HG03520 (cell line): ENCODE measurements around the gene FBXL20.
"Not testable (repeated sequence)": the region's sequence is repeated elsewhere in the genome, so short reads cannot be mapped to it uniquely, and the experiment has no call there.

Source experiments
- ATAC-seq: cut with Tn5 transposase; IDR thresholded peaks from one replicate; pipeline ENCODE4 v1.9.1; 2021; ENCODE audit warnings: mild to moderate bottlenecking, moderate library complexity; ENCODE audit not compliant: unreplicated experiment

FBXL20 gene, protein sequence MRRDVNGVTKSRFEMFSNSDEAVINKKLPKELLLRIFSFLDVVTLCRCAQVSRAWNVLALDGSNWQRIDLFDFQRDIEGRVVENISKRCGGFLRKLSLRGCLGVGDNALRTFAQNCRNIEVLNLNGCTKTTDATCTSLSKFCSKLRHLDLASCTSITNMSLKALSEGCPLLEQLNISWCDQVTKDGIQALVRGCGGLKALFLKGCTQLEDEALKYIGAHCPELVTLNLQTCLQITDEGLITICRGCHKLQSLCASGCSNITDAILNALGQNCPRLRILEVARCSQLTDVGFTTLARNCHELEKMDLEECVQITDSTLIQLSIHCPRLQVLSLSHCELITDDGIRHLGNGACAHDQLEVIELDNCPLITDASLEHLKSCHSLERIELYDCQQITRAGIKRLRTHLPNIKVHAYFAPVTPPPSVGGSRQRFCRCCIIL

DNA sequence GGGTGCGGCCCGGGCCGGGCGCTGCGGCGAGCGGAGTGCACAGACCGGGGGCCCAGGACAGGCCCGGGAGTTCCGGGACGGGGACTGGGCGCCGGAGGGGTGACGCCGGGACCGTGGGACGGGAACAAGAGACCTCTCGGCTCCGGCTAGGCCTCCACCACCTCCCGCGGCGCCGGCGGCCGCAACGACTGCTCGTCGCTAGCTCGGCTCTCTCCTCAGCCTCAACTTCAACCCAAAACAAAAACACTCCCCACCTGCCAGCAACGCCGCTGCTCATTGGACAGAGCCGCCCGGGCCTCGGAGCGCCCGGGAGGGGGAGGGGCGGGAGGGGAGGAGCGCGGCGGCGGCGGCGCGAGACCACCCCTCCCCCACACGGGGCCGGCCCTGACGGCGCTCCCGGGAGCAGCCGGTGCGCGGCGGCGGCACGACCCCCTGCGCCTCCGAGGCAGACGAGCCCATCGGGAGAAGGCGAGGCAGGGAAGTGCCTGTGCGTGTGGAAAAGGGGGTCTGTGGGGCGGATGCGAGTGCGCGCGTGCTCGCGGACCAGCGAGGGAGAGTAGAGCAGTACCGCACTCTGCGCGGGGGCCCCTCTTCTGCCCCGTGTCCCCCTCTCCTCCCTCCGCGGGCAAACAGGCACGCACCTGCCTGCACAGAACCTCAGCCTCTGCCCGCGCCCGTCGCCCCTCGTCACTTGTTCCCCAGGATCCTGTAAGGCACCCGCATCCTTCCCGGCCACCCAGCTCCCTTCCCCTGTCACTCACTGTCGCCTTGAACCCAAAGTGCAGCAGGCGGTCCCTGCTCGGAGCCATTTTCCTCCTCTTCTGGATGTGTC lies at the start of gene FBXL20:
Gene FBXL20 (minus strand): TSS at position 215 of the 832 bp plus-strand sequence. CDS start 224 bp downstream, outside the sequence.
- ATAC-seq = peak; percentile 67

DNA sequence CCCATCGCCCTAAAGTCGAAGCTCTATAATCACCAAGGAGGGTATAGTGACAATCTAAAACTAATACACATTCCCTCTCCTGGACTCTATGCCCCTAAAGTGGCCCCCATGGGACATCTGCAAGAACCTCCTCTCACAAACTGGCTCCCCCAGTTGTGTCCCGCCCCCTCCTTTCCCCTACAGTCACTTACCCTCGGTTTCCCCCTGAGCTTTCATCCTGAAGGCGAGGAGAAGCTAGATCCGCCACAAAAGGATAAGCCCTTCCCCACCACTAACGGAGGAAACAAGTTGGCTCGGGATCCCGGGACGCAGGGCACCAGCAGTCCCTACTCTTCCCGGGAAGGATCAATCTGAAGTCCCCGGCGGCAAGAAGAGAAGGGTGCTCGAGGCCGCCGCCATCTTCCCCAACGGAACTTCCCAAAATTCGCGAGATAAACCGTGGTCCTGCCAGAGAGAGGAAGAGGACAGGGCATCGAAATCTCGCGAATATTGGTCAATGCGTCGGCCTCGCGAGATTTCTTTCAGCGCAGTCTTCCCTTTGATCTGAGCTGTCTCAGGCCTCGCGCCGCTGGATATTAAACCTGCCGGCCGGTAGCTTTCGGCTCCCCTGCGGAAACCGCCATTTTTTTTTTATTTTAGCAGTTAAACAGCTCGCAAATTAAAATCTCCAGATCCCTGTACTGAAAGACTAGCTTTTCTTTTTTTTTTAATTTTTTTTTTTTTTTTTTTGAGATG lies 49.6 kb upstream of the FBXL20 start, which contains the start of gene MED1:
Gene MED1 (minus strand): TSS at position 417 of the 735 bp plus-strand sequence. CDS start 201 bp downstream, at position 216.
- ATAC-seq = peak; percentile 91

DNA sequence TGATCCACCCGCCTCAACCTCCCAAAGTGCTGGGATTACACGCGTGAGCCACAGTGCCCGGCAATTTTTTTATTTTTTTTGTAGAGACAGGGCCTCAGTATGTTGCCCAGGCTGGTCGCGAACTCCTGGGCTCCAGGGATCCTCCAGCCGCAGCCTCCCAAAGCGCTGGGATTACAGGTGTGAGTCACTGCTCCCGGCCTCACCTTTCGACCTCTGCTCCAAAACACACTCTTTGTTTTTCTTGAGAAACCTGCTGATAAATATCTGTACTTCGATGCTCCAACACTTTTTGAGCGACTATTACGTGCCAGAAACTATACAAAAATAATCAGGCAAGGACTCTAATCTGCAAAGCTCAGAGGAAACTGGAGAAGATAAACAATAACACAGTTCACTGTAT lies 48.6 kb upstream of the FBXL20 start:
- ATAC-seq = no peak

DNA sequence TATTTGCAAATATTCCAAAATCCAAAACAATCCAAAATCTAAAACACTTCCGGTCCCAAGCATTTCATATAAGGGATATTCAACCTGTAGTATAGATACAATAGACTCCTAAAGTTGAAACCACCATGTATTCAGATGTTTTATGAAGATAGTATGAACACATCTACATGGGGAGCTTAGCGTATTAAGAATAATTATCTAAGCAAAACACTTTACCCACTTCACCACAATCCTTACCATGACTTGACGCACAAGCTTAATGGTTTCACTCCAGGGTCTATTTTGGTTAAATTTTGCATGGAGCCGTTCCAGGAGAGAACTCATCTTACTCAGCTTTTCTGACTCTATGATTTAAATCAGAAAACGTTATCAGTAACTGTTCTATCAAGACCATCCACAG lies 46.1 kb upstream of the FBXL20 start:
- no peak for ATAC-seq

DNA sequence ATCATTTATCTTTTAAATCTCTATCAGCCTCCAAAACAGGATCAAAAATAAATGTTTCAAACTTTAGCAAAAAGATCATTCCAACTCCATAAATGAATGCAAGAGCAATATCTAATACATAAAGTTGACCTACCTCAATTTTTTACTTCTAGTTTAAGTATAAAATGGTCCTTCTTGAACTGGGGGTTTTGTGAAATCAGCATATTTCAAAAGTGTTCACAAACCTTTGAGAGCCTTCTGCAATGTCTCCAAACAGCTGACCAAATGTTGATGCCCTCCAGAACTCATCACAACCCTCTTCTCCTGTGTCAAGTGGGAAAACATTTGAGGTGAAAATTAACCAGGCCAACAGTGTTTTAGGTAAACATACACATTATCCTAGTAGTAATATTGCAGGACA lies 41.9 kb upstream of the FBXL20 start:
- ATAC-seq = no peak

DNA sequence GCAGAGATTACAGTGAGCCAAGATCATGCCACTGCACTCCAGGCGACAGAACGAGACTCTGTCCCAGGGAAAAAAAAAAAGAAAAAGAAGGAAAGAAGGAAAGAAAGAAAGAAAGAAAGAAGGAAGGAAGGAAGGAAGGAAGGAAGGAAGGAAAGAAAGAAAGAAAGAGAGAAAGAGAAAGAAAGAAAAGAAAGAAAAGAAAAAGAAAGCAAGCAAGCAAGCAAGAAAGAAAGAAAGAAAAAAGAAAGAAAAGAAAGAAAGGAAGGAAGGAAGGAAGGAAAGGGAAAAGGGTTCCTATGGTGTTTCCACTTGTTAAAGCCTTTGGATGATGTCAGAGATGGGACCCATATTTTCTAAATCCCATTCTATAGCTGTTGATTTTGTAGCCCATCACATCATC lies 38.4 kb upstream of the FBXL20 start:
- not testable (repeated sequence) for ATAC-seq

DNA sequence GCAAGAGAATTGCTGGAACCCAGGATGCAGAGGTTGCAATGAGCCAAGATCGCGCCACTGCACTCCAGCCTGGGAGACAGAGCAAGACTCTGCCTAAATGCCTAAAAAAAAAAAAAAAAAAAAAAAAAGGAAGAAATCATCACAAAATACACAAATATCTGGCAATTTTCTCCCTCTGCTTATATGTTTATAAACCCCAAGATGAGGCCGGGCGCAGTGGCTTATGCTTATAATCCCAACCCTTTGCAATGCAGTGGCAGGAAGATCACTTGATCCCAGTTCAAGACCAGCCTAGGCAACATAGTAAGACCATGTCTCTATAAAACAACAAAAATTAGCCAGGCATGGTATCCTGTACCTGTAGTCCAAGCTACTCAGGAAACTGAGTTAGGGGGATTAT lies 28.2 kb upstream of the FBXL20 start:
- ATAC-seq = no peak

DNA sequence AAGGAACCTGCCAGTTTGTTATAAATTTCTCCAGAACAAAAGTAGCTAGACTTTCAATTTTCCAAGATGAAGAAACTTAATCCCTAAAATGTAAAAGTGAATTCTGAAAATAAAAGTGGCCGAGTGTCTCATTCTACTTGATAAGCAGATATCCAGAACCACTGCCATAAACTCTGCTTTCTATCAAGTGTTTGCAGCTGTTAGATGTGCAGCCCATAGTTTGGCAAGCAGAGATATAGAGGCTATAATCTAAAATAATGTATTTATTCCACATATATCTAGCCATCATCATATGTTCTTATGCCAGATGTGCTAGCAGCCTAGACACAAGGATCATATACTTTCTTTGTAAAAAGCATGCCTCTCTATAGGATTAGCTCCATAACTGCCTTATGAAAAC lies 14.7 kb upstream of the FBXL20 start:
- ATAC-seq = no peak

DNA sequence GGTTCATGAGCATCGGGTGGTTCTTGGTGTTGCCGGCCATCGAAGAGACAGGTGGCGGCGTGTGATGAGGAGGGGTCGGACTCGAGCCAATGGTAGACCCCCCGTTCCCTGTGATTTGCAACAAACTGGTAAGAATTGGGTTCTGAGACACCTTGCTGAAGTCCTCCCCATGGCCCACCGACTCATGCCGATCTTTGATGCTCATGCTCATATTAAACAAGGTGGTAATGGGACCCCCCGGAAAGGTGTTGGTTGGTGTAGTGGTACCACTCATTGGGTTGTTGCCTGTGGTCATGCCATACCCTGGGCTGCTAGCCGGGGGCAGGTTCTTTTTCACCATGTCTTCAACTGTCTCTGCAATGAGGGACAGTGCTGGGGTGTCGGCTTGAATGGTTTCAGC lies 8.9 kb upstream of the FBXL20 start:
- no peak for ATAC-seq

DNA sequence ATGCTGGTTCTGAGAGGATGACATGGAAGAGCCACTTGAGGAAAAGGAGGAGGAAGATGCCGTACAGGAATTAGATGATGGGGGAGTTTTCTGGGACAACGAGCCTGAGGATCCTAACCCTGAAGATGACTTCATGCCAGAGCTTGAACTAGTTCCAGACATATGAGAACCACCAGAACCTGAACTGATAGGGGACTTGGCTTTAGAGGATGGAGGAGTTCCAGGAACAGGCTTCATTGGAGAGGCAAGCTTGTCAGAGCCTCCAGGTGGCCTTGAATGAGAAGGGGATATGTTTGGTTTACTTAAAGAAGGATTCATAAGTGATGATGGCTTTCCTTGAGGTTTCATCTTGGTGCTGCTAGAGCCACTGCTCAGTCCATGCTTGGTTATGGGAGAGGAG lies 6.9 kb upstream of the FBXL20 start:
- ATAC-seq = no peak

DNA sequence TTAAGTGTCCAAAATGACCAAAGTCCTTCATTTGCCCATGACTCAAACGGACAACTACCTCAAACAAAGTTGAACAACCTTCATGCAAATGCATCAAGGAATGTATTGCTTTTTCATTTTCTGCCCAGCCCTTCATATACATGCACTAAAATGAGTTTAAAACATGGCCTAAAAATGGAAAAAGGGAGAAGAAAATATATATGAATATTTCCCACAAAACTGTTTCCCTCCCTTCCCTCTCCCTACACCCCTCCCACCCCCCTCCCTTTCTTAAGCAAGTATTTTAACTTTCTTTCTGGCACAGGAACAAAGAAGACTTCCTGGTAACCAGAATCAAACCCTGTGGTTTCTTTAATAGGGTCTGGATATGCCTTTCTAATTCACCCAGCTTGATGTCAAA lies 5.5 kb upstream of the FBXL20 start:
- ATAC-seq = no peak

DNA sequence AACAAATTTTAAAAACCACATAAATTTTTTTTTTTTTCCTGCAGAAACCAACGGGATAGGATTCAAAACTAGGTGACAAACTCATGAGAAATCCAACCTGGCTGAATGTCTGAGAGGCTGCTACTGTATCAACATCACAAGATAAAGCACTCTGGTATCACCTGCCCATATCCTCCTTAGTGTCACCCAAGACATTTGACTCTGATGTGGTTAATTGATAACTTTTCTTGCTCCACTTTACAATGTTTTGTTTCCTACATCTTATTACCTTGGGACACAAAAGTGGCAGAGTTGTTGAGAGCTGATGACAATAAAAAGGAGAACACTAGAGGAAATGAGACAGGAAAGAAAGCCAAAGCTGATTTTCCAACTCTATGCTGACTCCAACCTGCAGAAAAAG lies 4.0 kb upstream of the FBXL20 start:
- ATAC-seq = no peak

DNA sequence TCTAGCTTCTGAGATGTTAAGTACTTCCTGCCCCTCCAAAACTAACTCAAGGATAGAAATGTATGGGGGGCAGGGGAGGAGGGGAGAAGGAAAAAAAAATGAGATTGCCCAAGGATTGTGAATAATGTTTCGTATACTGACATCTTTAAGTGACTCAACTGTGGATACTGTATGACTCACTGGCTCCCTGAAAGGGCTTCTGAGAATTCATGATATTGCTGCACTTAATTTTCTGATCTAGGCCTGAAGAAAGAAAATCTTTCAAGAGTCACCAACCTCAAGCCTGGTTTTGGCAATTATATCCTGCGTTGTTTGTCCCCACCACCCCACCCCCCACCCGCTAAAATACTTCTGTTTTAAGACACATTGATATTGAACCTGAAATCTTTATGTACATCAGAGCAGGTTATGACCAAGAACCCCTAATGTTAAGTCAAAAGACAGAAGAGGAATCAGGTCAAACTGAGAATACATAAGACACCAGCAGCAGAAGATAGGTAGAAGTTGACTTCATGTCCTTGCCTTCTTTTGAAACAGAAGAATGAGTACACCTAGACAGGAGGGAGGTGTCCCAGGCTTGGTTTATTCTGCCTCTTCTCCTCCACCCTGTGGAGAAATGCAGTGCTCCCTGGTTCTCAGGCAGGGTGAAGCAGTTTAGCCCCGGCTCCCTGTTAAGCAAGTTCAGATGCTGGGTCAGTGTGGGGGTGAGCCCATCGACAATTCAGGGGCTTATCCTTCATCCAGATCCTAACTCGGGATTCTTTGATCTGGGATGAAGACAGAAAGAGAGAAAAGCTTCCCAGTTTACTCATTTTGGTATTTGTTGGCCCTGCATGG lies 3.3 kb upstream of the FBXL20 start:
- ATAC-seq = no peak

DNA sequence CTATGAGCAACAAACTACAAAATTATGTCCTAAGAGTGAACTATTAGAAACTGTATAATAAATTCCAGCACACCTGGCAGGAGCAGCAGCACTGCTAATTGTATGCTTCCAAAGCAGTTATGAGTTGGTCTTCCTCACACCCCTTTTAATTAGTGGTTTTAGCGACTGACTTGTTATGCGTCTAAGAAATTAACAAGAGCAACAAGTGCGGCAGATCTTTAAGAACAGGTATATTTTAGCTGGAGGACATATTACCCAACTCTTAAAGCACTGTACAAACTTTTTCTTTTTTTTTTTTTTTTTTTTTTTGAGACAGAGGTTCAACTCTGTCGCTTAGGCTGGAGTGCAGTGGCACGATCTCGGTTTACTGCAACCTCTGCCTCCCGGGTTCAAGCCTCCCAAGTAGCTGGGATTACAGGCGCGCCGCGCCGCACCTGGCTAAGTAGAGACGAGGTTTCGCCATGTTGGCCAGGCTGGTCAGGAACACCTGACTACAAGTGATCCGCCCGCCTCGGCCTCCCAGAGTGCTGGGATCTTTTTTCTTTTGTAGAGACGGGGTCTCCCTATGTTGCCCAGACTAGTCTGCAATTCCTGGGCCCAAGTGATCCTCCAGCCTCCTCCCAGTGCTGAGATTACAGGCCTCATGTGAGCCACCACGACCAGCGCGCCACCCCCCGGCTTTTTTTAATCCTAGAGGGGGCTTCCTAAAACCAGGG lies 1.6 kb upstream of the FBXL20 start:
- no peak for ATAC-seq

DNA sequence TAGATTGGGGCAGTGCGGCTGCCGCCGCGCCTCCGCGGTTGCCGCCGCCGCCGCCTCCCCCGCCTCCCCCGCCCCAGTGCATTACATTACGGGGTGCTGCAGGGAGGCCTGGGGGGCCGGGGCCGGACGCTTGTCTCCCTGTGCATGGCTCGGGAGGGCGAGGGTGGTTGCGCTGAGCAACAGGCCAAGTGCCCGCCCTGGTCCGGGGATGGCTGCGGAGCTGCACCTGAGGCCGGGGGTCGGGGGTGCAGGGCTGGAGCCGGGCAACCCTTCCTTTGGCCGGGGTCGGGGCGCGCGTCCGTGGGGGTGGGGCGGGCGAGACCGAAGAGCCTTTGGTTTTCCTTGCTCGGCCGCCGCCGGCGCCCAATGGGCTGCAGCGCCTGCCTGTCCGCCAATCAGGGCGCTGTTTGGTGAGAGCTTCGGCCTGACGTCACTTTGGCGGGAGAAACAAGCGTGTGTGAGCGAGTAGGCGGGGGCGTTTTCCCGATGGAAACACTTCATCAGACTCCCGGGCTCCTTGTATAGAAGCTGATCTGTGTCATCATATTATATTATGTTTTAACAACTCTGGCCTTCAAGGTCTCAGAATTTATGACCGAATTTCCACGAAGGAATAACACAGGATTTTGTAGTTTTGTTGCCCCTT lies 941 bp upstream of the FBXL20 start:
- peak; percentile 52 for ATAC-seq

DNA sequence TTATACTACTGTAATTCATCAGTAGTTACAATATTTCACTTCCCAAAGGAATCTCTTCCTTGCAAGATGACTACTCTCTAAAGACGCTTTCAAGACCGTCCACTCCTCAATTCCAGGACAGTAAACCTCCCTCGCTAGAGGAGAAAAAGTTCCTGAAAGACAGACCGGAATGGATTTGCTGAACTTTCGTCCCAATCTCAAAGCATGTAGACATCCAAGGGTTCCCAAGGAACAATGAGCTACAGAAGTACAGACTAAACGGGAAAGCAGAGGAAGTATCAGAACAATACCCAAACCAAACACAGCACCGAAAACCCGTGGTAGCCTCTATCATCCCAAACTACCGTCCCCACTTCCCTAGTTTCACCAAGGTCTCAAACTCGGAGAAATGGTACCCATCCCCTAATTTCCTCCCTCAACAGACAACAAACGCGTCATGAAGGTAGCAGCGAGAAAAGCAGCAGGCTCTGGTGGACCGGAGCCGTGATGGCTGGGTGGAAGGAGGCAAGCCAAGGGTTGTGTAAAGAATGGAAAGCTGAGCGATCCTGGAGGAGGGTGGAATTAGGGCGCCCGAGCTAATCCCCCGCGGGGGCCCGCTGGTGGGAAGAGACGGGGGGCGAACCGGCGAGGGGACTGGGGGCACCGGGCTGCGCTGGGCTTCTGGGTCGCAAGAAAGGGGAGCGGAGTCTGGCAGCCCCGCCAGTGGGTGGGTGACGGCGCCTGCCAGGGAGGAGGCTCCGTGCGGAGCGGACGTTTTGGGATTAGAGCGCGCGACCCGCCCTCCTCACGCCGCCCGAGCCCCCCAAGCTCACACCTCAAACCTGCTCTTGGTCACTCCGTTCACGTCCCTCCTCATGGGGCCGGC lies 647 bp downstream of the FBXL20 start:
- peak; percentile 17 for ATAC-seq

DNA sequence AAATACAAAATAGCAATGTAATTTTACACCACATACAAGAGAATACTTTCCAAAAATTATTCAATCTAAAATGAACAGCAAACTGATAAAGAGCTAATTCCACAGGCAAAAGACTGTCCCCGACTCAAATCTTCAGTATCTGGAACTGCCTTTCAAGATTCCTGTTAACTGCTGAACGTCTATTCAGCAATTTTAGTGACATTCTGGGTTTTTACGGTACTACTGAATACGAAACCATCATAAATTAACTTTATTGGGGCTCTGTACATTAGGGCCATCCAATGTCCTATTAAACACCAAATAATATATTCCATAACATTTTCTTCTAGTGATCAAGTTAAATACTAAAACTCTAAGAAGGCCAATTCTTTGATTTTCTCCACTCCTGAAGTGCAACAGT lies 1.6 kb downstream of the FBXL20 start:
- ATAC-seq = no peak

DNA sequence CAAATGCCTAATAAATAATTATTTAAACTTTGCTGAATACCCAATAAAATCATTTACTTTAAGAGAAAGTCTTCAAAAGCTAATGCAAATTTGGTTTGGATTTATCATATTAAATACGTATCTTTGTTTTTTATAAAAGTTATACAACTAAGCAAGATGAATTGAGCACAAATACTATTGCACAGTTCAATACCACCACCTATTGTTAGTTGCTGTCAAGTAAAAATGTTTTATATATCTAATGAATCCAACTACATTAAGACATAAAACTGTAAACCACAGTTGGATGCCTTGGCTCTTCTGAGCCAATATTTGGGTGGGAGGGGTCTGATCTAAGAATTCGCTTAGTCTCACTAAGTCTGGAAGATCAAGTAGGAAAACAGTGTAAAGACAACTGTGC lies 7.7 kb downstream of the FBXL20 start:
- ATAC-seq = no peak
